ENCODE results near the gene PEX10. TPM values are rescaled to one million over a fixed set of nuclear protein-coding genes. Genes with fewer than 3 reads are reported as not detected.

The PEX10 gene
- total and polyA plus RNA-seq, 2 of the 8 experiments (the other 6 are each of a cell fraction or from before 2014, with no cell fraction given): 24.3 to 26.9 TPM

DNA sequence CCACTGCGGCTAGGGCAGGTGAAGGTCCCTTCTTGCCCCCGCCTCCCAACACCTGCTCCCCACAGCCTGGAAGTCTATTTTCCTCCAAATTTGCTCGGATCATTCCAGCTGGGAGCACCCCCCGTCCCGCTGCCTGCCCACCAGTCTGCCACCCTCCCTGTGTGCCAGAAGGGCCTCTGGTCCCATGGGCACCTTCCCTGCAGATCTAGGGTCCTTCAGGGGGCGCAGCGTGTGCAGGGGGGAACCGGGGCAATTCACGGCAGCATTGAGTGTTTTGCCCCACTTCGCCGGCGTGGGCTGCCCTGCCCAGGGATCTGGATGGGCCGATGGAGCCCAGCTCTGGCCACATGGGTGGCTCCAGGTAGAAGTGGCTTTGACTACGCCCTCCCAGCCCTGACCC, 26.3 kb upstream of the PEX10 start:
- H3K23me2 ChIP-seq (ENCODE audit: low read depth, low read length): no peaks in the 10 kb centered on the region; the same call in 1 of the 2 replicates
- no peak overlapping the region for H3K23ac ChIP-seq (ENCODE audit: insufficient read length)
- H3K14ac ChIP-seq (ENCODE audit: insufficient read length): no peak overlapping the region
- H4K8ac ChIP-seq (ENCODE audit: extremely low read depth, insufficient read depth, low read length): no peak overlapping the region
- H3K79me2 ChIP-seq (ENCODE audit: control insufficient read depth in 1 of 2, insufficient read depth in 2 of 2, low read length in 2 of 2): no peaks in the 10 kb centered on the region
- DNase-seq (ENCODE audit: low read depth in 1 of 2, low spot score in 2 of 2): no peak
- no peak overlapping the region for H2BK120ac ChIP-seq (replicated peaks; ENCODE audit: low read depth, low read length)
- no peak overlapping the region for H3K4me3 ChIP-seq (ENCODE audit: extremely low read depth in 1 of 4, insufficient read depth in 2 of 4, low read depth in 3 of 4, low read length in 4 of 4)
- TF ChIP-seq, protein P1, sequence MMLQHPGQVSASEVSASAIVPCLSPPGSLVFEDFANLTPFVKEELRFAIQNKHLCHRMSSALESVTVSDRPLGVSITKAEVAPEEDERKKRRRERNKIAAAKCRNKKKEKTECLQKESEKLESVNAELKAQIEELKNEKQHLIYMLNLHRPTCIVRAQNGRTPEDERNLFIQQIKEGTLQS (IDR thresholded peaks at IDR 0.05; ENCODE audit: insufficient read depth, low read depth, low read length): no peak
- TF ChIP-seq, protein P2, sequence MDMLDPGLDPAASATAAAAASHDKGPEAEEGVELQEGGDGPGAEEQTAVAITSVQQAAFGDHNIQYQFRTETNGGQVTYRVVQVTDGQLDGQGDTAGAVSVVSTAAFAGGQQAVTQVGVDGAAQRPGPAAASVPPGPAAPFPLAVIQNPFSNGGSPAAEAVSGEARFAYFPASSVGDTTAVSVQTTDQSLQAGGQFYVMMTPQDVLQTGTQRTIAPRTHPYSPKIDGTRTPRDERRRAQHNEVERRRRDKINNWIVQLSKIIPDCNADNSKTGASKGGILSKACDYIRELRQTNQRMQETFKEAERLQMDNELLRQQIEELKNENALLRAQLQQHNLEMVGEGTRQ (IDR thresholded peaks at IDR 0.05; ENCODE audit: low read length): no peak
- TF ChIP-seq FOSL1 (IDR thresholded peaks at IDR 0.05; ENCODE audit: insufficient read depth, low read depth, low read length) (no peak), ZNF274 (IDR thresholded peaks at IDR 0.05; ENCODE audit: borderline replicate concordance, extremely low read depth, low read length) (no peak), NANOG (IDR thresholded peaks at IDR 0.05; ENCODE audit: insufficient read depth, low read depth, low read length, poor library complexity, severe bottlenecking) (no peak), RAD21 (IDR thresholded peaks at IDR 0.05 in 1 of 2, conservative IDR thresholded peaks at IDR 0.05 in 1 of 2; ENCODE audit: low read depth in 2 of 2, low read length in 2 of 2) (no peak)
- TF ChIP-seq, protein P3, sequence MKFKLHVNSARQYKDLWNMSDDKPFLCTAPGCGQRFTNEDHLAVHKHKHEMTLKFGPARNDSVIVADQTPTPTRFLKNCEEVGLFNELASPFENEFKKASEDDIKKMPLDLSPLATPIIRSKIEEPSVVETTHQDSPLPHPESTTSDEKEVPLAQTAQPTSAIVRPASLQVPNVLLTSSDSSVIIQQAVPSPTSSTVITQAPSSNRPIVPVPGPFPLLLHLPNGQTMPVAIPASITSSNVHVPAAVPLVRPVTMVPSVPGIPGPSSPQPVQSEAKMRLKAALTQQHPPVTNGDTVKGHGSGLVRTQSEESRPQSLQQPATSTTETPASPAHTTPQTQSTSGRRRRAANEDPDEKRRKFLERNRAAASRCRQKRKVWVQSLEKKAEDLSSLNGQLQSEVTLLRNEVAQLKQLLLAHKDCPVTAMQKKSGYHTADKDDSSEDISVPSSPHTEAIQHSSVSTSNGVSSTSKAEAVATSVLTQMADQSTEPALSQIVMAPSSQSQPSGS (IDR thresholded peaks at IDR 0.05; ENCODE audit: low read length): no peak
- no peak overlapping the region for H3K27ac ChIP-seq (ENCODE audit: low read depth, low read length)
- 92% methylated on average over 13 of the region's 14 CpGs; no CpG with 5 or more reads in 1 of the 2 experiments for WGBS, 2 experiments (ENCODE audit: extremely low coverage in 1 of 2, insufficient coverage in 1 of 2, insufficient read length in 1 of 2, insufficient replicate concordance in 2 of 2, low coverage in 1 of 2, low lambda C conversion rate in 2 of 2, missing lambda C conversion rate in 1 of 2)
- no peak for FAIRE-seq
- no peak overlapping the region for H2BK5ac ChIP-seq (ENCODE audit: low read depth, low read length)
- H4K91ac ChIP-seq (replicated peaks; ENCODE audit: insufficient read length, low read length): no peak overlapping the region
- no peak overlapping the region for H3K4ac ChIP-seq (replicated peaks; ENCODE audit: insufficient read length, low read depth, low read length)
- peaks cover 8 to 19% (median 15%) of the 10 kb centered on the region in 4 experiments for H3K27me3 ChIP-seq (replicated peaks in 1 of 4; ENCODE audit: control insufficient read depth in 3 of 4, extremely low read depth in 1 of 4, insufficient read depth in 3 of 4, low read length in 3 of 4)
- no peaks in the 10 kb centered on the region for H4K20me1 ChIP-seq (replicated peaks in 1 of 2; ENCODE audit: control insufficient read depth in 1 of 2, insufficient read depth in 2 of 2, low read length in 2 of 2)
- H3K18ac ChIP-seq (ENCODE audit: extremely low read depth, low read length): no peak overlapping the region
- ChIA-PET CTCF (ENCODE audit: partially characterized antibody) (interaction anchor here (0.6 kb wide), 1 partner anchor 877 kb away, joined by 3 read pairs; no protein-coding TSS in a partner anchor), POLR2A (ENCODE audit: partially characterized antibody) (no interaction called here)
- H2BK20ac ChIP-seq (ENCODE audit: low read length): no peak overlapping the region
- H3K36me3 ChIP-seq (ENCODE audit: control insufficient read depth in 2 of 4, insufficient read depth in 4 of 4, low read length in 3 of 4): no peaks in the 10 kb centered on the region
- no peaks in the 10 kb centered on the region for H3K9me3 ChIP-seq (ENCODE audit: insufficient read depth in 2 of 2, low read depth in 1 of 2, low read length in 1 of 2)
- H2BK15ac ChIP-seq (ENCODE audit: low read length): no peak overlapping the region
- no peak overlapping the region for H4K5ac ChIP-seq (ENCODE audit: insufficient read length, low read depth, low read length)
- no peak overlapping the region for H3K56ac ChIP-seq (replicated peaks; ENCODE audit: insufficient read length, low read depth, low read length)
- H2BK12ac ChIP-seq (ENCODE audit: low read depth, low read length): no peak overlapping the region
- H3K4me2 ChIP-seq (ENCODE audit: insufficient read depth in 1 of 2, low read depth in 2 of 2, low read length in 2 of 2): no peak overlapping the region
- H3K9ac ChIP-seq (replicated peaks in 1 of 4; ENCODE audit: extremely low read depth in 1 of 4, low read depth in 3 of 4, low read length in 3 of 4): no peak overlapping the region
- no peak overlapping the region for H2AK5ac ChIP-seq (ENCODE audit: low read depth, low read length)
- no peak overlapping the region for H2AFZ ChIP-seq (ENCODE audit: low read length)
- H3K79me1 ChIP-seq (ENCODE audit: low read depth, low read length): no peaks in the 10 kb centered on the region
- H3K4me1 ChIP-seq (replicated peaks in 1 of 4; ENCODE audit: control insufficient read depth in 3 of 4, insufficient read depth in 4 of 4, low read length in 3 of 4): no peaks in the 10 kb centered on the region; a peak in 2 of 7 replicates

Measured in H1 (cell line).